ENCODE measurements around the gene WNT2. TPM values are rescaled to one million over a fixed set of nuclear protein-coding genes. Genes with fewer than 3 reads are reported as not detected.
A peak's percentile ranks its signal among the peaks of the same experiment; 100 is the strongest.

The WNT2 gene
- total RNA-seq, result 14.8 TPM
- polyA plus RNA-seq (ENCODE audit: insufficient read depth in 1 of 8, insufficient read length in 8 of 8, low replicate concordance in 1 of 8), result 1 to 10 TPM in 6 of 8 donors, under 1 TPM in 2; 0.30 to 8.1 (median 3.8) TPM
- long read RNA-seq, donor 1, partial matches to known transcripts, result 0 of 1 reads
- long read RNA-seq, donor 1, other reads (novel, unspliced or antisense), result 0 of 1 reads
- long read RNA-seq, donor 2, partial matches to known transcripts, result 0 of 1 reads
- long read RNA-seq, donor 2, other reads (novel, unspliced or antisense), result 0 of 1 reads
- long read RNA-seq, donor 3, result 0 reads
- long read RNA-seq, donor 4, partial matches to known transcripts, result 0 of 1 reads
- long read RNA-seq, donor 4, other reads (novel, unspliced or antisense), result 0 of 1 reads
- long read RNA-seq, donor 5, transcript WNT2-201 (5 exons, 2,907 nt), result major isoform, 8 of 9 reads
- long read RNA-seq, donor 5, partial matches to known transcripts, result 0 of 9 reads
- long read RNA-seq, donor 5, other reads (novel, unspliced or antisense), result 0 of 9 reads
- long read RNA-seq, donor 6, result 0 reads
- long read RNA-seq, donor 7, partial matches to known transcripts, result 0 of 4 reads
- long read RNA-seq, donor 7, other reads (novel, unspliced or antisense), result 0 of 4 reads
- long read RNA-seq, donor 8, partial matches to known transcripts, result 0 of 1 reads
- long read RNA-seq, donor 8, other reads (novel, unspliced or antisense), result 0 of 1 reads
- long read RNA-seq, donor 9, partial matches to known transcripts, result 0 of 1 reads
- long read RNA-seq, donor 9, other reads (novel, unspliced or antisense), result 0 of 1 reads
- long read RNA-seq, donor 10, result 0 reads
- long read RNA-seq, donor 11, partial matches to known transcripts, result 0 of 3 reads
- long read RNA-seq, donor 11, other reads (novel, unspliced or antisense), result 0 of 3 reads

DNA sequence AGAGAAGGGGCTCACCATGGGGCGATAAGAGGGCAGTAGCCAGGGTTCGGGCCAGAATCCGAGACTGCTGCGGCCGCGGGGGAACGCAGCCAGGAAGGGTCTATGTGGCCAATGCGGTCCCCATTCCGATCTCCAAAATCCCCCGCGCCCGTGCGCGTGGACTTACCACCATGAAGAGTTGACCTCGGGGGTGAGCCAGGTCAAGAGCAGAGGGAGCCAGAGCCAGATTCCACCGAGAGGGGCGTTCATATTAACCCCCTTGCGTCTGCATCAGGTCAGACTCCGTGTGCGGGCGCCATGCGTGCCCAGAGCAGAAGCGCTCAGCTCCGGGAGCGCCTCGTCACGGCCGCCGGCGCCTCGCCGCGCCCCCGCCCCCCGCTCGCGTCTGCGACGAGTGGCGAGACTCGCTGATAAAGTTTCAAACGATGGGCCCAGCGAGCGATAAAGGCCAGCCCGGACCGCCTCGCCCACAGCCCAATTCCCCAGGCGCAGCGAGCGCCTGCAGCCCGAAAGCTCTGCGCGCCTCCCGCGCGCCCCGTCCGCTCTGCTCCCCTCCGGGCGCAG, at the start of gene WNT2:
Gene WNT2, minus strand, starts transcription at position 318 of the 564 bp plus-strand sequence. Its CDS starts 69 bp downstream, at position 249.
- WGBS (ENCODE audit: insufficient coverage), result under 1% methylated on average over 45 of the region's 60 CpGs
- DNase-seq, result peak; percentile 14
- Histone ChIP-seq H3K4me1 (ENCODE audit: control insufficient read depth, insufficient read depth, low read length) (peaks cover 19% of the 10 kb centered on the region), H3K27ac (ENCODE audit: low read length) (no peak within 1 kb of the TSS), H3K9me3 (replicated peaks; ENCODE audit: control insufficient read depth, low read depth, low read length) (peaks cover 2% of the 10 kb centered on the region), H3K36me3 (ENCODE audit: control insufficient read depth, insufficient read depth, low read length) (no peaks in the 10 kb centered on the region), H3K27me3 (ENCODE audit: control insufficient read depth, insufficient read depth, low read length) (peaks cover 54% of the 10 kb centered on the region), H3K4me3 (ENCODE audit: low read length) (peak within 1 kb of the TSS; percentile 35)

DNA sequence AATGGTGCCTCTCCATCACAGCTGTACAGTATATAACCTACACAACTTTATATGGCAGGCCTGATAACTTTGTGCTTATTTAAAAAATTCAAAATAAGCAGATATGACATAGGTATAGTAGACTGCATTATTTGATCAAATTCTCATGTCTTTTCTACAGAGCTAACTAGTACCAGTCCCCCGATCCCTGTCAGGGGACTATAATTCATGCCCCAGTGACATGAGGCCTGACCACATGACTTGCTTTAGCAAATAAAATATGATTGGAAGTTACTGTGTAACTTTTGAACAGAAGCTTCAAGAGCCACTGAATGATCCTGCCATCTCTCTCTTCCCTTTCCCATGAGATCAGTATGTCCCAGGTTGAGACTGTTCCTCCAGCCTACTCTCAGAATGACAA, 49.2 kb upstream of the WNT2 start:
- Histone ChIP-seq H3K27me3 (ENCODE audit: control insufficient read depth, insufficient read depth, low read length) (no peaks in the 10 kb centered on the region), H3K9me3 (replicated peaks; ENCODE audit: control insufficient read depth, low read depth, low read length) (no peaks in the 10 kb centered on the region), H3K4me3 (ENCODE audit: low read length) (no peak overlapping the region), H3K27ac (ENCODE audit: low read length) (no peak overlapping the region), H3K36me3 (ENCODE audit: control insufficient read depth, insufficient read depth, low read length) (no peaks in the 10 kb centered on the region), H3K4me1 (ENCODE audit: control insufficient read depth, insufficient read depth, low read length) (no peaks in the 10 kb centered on the region)
- no peak for DNase-seq
- no CpG with 5 or more reads among the region's 1 CpG for WGBS (ENCODE audit: insufficient coverage)

DNA sequence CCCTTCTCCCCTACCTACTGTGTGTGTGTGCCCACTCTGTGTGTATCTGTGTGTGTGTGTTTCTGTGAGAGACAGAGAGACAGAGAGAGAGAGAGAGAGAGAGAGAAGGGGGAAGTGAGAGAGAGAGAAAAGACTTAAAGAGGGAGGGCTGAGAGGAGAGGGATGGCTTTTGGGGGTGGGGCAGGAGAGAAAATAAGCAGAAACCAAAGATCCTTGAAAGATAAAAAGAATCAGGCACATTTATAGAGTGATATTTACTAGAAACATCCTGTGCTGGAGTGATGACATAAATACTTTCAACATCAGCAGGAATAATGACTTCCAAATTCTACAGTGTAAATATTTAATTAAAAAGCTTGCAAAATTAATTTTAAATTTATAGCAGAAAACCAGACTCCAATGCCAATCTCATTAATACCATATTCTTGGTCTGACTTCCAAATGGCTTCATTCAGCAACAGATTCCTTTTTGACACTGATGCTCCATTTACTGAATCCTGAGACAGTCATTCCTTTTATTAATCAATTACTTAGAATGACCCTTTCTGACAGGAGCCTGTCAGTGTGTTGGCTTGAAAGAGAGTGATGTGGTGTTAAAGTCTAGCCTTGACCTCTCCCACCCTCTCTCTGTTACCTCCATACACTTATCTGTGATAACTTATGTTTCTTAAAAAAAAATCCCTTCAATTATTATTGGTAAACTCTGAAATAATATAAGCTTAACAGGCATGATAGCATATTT, 41.7 kb upstream of the WNT2 start:
- H3K27ac ChIP-seq (ENCODE audit: low read length), result no peak overlapping the region
- DNase-seq, result no peak
- no peaks in the 10 kb centered on the region for H3K9me3 ChIP-seq (replicated peaks; ENCODE audit: control insufficient read depth, low read depth, low read length)
- H3K4me1 ChIP-seq (ENCODE audit: control insufficient read depth, insufficient read depth, low read length), result no peaks in the 10 kb centered on the region
- H3K36me3 ChIP-seq (ENCODE audit: control insufficient read depth, insufficient read depth, low read length), result no peaks in the 10 kb centered on the region
- H3K4me3 ChIP-seq (ENCODE audit: low read length), result no peak overlapping the region
- H3K27me3 ChIP-seq (ENCODE audit: control insufficient read depth, insufficient read depth, low read length), result no peaks in the 10 kb centered on the region

DNA sequence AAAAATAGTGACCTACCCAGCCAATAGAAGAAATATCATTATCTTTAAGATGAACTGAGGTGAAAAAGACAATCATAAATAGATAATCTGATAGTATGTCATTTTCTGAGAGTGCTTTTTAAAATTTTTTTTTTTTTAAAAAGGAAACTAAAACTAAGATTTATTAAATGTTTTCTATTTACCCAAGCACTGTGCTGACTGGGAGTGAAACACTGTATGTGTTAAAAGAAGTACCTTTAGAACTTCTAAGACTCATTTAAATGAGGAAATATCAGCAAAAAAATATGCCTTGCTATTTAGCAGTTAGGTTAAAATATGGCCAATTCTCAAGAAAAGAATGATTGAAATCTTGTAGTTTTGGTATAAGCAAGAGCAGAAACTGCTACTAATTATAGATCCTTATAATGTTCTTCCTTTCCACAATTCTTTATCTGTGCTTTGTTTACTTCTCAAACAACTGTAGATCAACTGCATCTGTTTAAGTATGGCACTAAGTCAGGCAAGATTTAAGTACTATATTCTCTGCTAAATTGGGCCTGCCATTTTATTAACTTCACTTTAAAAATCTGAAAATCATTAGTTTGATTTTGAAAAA, 39.5 kb upstream of the WNT2 start:
- no peak for DNase-seq
- H3K4me3 ChIP-seq (ENCODE audit: low read length), result no peak overlapping the region
- H3K36me3 ChIP-seq (ENCODE audit: control insufficient read depth, insufficient read depth, low read length), result no peaks in the 10 kb centered on the region
- H3K9me3 ChIP-seq (replicated peaks; ENCODE audit: control insufficient read depth, low read depth, low read length), result no peaks in the 10 kb centered on the region
- no peaks in the 10 kb centered on the region for H3K27me3 ChIP-seq (ENCODE audit: control insufficient read depth, insufficient read depth, low read length)
- no peaks in the 10 kb centered on the region for H3K4me1 ChIP-seq (ENCODE audit: control insufficient read depth, insufficient read depth, low read length)
- no peak overlapping the region for H3K27ac ChIP-seq (ENCODE audit: low read length)

DNA sequence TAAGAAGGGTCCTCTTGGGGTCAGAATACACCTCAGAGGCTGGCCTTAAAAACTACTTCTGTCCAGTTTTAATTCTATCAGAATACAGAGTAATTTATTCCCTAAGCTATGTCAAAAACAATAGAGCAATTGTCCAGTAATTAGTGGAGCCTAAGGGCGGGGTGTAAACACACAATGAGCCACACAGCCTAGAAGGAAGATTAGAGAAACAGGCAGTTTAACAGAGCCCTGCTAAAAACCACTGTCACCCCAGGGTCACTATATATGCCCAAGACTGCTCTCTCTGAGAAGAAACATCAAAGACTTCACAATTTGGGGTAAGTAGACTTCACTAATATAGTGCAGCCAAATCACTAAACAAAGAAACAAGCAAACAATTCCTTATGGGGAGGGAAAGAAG, 27.2 kb upstream of the WNT2 start:
- Histone ChIP-seq H3K27me3 (ENCODE audit: control insufficient read depth, insufficient read depth, low read length) (no peaks in the 10 kb centered on the region), H3K4me1 (ENCODE audit: control insufficient read depth, insufficient read depth, low read length) (no peaks in the 10 kb centered on the region), H3K9me3 (replicated peaks; ENCODE audit: control insufficient read depth, low read depth, low read length) (no peaks in the 10 kb centered on the region), H3K36me3 (ENCODE audit: control insufficient read depth, insufficient read depth, low read length) (no peaks in the 10 kb centered on the region), H3K4me3 (ENCODE audit: low read length) (no peak overlapping the region), H3K27ac (ENCODE audit: low read length) (no peak overlapping the region)
- no CpG with 5 or more reads among the region's 1 CpG for WGBS (ENCODE audit: insufficient coverage)
- no peak for DNase-seq

DNA sequence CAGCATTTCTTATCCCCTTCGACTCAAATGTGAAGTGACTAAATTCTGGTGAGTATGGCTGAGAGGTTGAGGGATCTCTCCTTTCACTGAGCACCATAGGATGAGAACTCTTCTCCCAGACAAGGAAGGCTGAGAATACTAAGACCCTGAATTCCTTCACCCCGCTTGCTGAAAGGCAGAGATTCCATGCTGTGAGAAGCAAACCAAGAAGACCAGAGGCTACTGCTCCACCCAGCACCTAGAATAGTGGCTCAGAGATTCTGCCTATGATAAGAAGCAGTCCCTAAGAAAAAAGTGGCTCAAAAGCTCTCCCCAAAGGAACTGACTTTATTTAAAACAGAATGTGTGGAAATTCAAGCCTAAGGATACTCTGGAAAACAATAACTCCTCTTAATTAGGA, 26.7 kb upstream of the WNT2 start:
- Histone ChIP-seq H3K4me3 (ENCODE audit: low read length) (no peak overlapping the region), H3K4me1 (ENCODE audit: control insufficient read depth, insufficient read depth, low read length) (no peaks in the 10 kb centered on the region), H3K9me3 (replicated peaks; ENCODE audit: control insufficient read depth, low read depth, low read length) (no peaks in the 10 kb centered on the region), H3K36me3 (ENCODE audit: control insufficient read depth, insufficient read depth, low read length) (no peaks in the 10 kb centered on the region), H3K27me3 (ENCODE audit: control insufficient read depth, insufficient read depth, low read length) (no peaks in the 10 kb centered on the region), H3K27ac (ENCODE audit: low read length) (no peak overlapping the region)
- no peak for DNase-seq
- no CpG with 5 or more reads among the region's 2 CpGs for WGBS (ENCODE audit: insufficient coverage)

DNA sequence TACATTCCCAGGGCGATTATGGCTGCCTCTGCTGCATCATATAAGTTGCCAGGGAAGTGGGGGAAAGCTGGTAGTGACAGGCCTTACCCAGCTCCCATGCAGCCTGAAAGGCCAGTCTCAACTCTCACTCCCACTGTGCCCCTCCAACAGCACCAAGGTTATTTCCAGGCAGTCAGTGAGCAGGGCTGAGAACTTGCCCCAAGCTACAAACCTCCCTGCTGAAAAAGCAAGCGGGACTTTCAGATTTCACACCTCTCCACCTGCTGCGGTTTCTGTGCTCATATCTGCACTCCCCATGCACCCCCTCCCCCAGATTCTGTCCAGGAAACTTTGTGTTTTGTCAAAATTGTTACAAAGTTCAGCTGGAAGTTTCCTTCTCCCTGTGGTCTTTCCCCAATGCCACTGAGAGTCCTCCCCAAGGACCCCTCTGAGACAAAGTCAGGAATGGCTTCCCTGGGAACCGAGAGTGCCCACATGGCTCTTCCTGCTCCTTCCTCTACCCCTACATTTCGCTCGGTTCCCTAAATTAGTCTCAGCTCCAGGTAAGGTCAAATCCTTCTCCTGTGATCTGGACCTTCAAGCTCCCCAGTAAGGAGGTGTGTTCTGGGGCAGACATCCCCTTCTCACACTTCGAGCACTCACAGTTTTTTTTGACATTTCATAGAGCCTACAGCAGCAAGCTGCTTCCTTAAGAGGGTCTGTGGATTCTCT, 25.3 kb upstream of the WNT2 start:
- H3K27me3 ChIP-seq (ENCODE audit: control insufficient read depth, insufficient read depth, low read length), result no peaks in the 10 kb centered on the region
- WGBS (ENCODE audit: insufficient coverage), result 79% methylated on average over 3 of the region's 7 CpGs
- no peaks in the 10 kb centered on the region for H3K9me3 ChIP-seq (replicated peaks; ENCODE audit: control insufficient read depth, low read depth, low read length)
- H3K4me1 ChIP-seq (ENCODE audit: control insufficient read depth, insufficient read depth, low read length), result no peaks in the 10 kb centered on the region
- H3K36me3 ChIP-seq (ENCODE audit: control insufficient read depth, insufficient read depth, low read length), result no peaks in the 10 kb centered on the region
- no peak overlapping the region for H3K4me3 ChIP-seq (ENCODE audit: low read length)
- H3K27ac ChIP-seq (ENCODE audit: low read length), result no peak overlapping the region
- DNase-seq, result no peak

DNA sequence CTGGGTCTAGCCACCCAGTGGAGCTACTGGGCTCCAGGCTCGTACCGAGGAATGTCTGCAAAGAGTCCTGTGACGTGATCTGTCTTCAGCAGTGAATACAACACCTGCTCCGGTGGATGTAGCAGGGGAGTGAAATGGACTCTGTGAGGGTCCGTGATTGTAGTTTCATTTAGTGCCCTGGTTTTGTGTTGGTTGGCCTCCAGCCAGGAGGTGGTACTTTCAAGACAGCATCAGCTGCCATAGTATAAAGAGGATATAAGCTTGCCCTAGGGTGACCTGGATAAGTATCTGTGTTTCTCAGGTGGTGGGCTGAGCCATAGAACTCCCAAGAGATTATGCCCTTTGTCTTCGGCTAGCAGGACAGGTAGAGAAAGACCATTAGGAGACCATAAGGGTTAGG, 24.6 kb upstream of the WNT2 start:
- 82% methylated on average over 6 of the region's 6 CpGs for WGBS (ENCODE audit: insufficient coverage)
- Histone ChIP-seq H3K9me3 (replicated peaks; ENCODE audit: control insufficient read depth, low read depth, low read length) (no peaks in the 10 kb centered on the region), H3K27me3 (ENCODE audit: control insufficient read depth, insufficient read depth, low read length) (no peaks in the 10 kb centered on the region), H3K36me3 (ENCODE audit: control insufficient read depth, insufficient read depth, low read length) (no peaks in the 10 kb centered on the region), H3K4me1 (ENCODE audit: control insufficient read depth, insufficient read depth, low read length) (no peaks in the 10 kb centered on the region), H3K4me3 (ENCODE audit: low read length) (no peak overlapping the region), H3K27ac (ENCODE audit: low read length) (no peak overlapping the region)
- DNase-seq, result no peak

DNA sequence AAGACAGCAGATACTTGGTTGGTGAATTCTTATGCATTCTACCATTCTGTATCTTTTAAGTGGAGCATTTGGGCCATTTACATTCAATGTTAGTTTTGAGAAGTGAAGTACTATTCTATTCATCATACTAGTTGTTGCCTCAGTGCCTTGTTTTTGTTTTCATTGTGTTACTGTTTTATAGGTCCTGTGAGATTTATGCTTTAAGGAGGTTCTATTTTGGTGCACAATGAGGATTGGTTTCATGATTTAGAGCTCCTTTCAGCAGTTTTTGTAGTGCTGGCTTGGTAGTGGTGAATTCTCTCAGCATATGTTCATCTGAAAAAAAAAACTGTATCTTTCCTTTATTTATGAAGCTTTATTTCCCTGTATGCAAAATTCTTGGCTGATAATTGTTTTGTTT, 23.3 kb upstream of the WNT2 start:
- Histone ChIP-seq H3K27me3 (ENCODE audit: control insufficient read depth, insufficient read depth, low read length) (no peaks in the 10 kb centered on the region), H3K4me1 (ENCODE audit: control insufficient read depth, insufficient read depth, low read length) (no peaks in the 10 kb centered on the region), H3K36me3 (ENCODE audit: control insufficient read depth, insufficient read depth, low read length) (no peaks in the 10 kb centered on the region), H3K4me3 (ENCODE audit: low read length) (no peak overlapping the region), H3K9me3 (replicated peaks; ENCODE audit: control insufficient read depth, low read depth, low read length) (no peaks in the 10 kb centered on the region), H3K27ac (ENCODE audit: low read length) (no peak overlapping the region)
- no peak for DNase-seq

Data from muscle of leg (tissue), 16 donors.